GM19099 (cell line): Measurements from ENCODE around the gene DPP8.

Source experiments
- POLR2A ChIP-seq: IDR thresholded peaks from 3 replicates; pipeline ENCODE4 v1.6.1; 2011; ENCODE audit warnings: low read depth; ENCODE audit not compliant: insufficient read length; ENCODE audit errors: extremely low read depth

DPP8 gene

DNA sequence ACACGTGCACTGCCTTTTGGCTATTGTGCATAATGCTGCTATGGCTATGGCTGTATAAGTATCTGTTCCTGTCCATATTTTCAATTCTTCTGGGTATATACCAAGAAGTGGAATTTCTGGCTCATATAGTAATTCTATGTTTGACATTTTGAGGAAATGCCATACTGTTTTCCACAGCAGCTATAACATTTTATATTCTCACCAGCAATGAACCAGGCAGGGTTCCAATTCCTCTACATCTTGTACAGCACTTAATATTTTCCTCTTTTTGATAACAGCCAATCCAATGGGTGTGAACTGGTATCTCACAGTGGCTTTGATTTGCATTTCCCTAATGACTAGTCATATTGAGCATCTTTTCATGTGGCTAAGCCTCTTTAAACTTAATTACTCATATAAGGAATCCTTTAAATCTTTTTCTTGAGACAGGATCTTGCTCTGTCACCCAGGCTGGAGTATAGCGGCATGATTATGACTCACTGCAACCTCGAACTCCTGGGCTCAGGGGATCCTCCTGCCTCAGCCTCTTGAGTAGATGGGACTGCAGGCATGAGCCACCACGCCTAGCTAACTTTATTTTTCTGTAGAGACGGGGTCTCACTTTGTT, 56.6 kb downstream of the DPP8 start:
- TF ChIP-seq POLR2A, result no peak

DNA sequence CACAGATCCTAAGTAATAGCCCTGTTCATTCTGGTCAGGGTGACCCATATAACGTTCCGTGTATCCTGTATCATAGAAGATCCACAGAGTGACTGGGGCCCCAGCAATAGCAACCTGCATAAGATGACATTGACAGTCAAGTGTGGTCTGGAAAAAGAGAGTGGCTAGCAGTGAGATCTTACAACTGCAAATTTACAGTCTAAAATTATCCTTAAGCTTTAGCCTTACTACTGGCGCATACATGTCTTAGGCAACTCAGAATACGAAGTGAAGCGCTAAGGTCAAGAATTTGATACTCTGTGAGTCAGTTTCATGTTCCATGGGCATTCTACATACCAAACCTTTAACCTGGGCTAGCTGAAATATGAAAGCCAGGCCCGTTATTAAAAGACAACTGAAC, 65.5 kb downstream of the DPP8 start:
- no peak for TF ChIP-seq POLR2A

DNA sequence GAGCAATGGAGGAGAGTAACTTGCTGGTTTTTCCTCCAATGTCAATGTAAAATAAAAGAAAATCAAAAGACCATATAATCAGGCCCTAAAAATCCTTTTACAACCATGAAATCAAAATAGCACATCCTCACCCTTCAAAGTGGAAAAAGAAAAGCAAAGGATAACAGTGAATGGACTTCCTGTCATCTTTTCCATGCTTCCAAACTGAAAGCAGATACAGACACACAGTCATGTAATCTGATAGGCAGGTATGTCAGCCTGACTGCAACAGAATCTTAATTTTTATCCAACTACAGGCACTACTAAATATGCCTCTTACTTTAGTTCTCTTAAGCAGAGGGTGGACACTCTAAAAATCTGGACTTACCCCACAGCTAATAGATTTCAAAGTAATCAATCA, 66.9 kb downstream of the DPP8 start:
- no peak for TF ChIP-seq POLR2A

DNA sequence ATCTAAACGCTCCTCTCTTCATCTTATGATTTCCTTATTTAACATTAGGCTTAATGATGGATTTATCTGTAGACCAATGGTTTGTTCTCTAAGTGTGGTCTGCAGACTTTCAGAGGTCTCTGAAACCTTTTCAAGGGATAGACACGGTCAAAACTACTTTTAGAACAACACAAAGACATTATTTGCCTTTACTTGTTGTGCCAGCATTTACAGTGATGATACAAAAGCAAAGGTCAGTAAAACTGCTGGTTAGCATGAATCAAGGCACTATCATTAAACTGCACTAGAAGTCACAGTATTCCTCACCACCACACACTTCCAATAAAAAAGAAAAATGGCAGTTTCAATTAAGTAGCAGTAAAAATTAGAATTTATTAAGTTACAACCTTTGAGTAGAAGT, 70.3 kb downstream of the DPP8 start:
- no peak for TF ChIP-seq POLR2A

DNA sequence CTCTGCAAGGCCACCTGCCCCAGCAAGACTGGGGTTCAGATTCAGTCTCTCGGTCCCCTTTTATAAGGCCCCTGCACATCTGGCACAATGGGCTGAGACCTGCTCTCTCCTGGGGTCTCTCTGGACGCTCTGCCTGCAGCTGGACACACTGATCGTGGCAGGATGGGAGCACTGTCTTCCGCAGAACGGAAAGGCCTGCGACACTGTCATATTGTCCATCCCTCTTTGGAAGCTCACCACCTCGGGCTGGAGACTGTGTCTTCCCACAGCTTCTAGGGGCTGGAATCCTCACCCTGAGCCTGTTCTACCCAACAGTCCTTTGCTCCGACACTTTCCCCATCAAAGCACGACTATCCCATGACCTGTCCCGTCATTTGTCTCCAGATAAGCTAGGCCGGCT, 83.3 kb downstream of the DPP8 start:
- TF ChIP-seq POLR2A, result no peak

DNA sequence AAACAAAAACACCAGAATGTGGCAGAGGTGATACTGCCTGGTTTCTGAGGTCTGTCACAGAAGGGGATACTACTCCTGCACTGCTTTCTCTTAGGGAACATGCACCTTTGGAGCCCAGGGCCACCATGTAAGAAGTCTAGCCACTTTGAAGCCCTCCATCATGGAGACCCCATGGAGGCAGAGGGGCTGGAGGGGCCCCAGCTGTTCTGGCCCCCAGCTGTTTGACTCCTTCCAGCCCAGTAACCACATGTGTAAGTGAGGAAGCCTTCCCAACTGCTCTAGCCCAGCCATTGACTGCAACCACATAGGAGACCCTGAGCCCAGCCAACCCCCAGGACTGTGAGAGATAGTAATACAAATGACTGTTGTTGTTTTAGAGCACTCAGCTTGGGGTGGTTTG, 85.8 kb downstream of the DPP8 start:
- no peak for TF ChIP-seq POLR2A

DNA sequence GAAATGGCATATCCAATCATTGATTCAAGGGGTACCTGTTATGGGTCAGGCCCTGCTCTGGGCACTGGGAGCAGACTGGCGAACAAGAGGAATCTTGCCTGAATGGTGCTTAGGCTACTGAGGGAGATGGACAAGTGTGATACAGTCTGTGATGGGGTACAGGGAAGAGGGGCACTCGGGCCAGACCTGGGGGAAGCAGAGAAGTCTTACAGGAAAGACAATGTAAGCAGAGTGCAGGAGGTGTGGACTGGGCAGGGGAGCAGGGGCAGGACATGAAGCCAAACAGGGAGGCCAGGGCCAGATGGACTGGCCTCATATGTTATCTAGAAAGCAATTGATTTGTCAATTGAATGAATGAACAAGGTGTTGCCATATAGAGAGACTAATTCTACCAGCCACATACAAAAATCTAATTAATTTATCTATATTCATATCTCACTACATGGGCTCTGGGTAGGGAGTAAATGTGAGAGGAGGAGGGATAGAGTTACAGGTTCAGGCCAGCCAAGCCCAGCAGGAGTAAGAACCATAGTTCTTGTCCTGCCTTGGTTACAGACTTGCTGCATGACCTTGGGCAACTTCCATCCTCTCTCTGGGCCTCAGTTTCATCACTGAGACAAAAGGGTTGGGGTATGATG, 91.2 kb downstream of the DPP8 start:
- no peak for TF ChIP-seq POLR2A

DNA sequence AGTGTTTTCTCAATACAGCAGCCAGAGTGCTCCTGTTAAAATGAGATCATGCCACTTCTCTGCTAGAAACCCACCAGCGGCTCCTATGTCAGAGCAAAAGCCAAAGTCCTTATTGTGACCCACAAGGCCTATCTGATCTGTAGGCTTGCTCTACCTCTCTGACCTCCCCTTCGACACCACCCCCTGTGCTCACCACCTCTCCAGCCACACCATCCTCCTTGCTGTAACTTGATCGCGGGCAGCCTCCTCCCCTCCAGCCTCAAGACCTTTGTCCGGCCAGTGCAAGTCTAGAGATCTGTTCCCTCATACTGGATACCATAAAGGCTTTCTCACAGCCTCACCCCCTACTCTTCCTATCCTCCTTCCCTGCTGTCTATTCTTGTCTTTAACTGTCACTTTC, 92.8 kb downstream of the DPP8 start:
- no peak for TF ChIP-seq POLR2A

DNA sequence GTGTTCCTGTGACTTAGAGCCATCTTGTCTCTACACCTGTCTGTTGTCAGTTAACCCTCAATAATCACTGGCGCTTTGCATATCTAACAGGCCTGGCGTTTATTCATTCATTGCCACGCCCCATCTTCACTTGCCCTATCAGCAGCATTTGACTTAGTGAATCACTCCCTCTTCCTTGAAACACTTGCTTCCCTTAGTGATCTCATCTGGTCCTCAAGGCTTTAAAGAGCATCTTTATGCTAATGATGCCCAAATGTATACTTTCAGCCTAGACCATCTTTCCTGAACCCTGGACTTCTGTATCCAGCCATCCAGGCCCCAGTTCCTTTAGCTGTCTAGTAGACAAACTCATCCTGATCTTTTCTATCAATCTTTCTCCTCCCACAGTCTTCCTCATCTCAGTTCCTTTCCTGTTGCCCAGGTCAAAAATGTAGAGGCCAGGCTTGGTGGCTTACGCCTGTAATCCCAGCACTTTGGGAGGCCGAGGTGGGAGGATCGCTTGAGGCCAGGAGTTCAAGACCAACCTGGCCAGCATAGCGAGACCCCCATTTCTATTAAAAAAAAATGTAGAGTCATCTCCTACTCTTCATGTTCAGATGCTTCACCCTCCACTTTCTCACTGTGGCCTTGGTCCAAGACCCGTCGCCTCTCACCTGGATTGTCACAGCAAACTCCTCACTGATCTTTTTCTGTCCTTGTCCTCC, 93.4 kb downstream of the DPP8 start:
- no peak for TF ChIP-seq POLR2A

DNA sequence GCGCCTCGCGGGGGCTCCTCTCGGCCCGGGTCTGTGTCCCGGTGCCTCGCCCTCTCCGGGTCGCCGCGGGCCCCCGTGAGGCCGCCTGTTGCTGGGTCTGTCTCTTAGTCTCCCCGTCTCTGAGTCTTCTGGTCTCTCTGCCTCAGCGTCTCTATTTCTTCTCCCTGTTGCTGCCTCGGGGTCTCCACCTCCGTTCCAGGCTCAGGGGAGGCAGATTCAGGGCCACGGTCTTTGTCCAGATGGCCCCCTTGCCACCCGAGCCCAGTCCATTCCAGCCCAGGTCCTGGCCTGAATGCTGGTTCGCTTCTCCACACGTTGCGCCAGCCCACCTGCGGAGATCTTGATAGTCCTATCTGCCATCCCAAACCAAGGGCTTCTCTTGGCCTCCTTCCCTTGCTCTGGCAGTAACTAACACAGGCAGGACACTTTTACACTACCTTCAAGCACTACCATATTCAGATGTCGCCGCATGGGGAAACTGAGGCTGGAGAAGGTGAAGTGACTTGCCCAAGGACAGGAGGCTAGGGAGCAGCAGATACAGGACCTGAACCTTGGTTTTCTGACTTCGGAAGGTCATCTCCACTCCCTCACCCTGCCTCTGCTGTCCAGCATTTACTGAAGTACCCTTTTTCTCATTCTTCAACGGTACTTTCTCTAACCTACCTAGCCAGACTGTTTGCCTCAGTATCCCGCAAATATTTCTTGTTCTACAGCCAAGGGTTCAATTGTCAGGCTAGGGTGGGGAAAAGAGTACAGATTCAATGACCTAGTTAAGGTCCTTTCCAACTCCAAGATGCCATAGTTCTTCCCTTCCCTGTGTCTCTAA, 94.1 kb downstream of the DPP8 start:
- TF ChIP-seq POLR2A, result no peak

DNA sequence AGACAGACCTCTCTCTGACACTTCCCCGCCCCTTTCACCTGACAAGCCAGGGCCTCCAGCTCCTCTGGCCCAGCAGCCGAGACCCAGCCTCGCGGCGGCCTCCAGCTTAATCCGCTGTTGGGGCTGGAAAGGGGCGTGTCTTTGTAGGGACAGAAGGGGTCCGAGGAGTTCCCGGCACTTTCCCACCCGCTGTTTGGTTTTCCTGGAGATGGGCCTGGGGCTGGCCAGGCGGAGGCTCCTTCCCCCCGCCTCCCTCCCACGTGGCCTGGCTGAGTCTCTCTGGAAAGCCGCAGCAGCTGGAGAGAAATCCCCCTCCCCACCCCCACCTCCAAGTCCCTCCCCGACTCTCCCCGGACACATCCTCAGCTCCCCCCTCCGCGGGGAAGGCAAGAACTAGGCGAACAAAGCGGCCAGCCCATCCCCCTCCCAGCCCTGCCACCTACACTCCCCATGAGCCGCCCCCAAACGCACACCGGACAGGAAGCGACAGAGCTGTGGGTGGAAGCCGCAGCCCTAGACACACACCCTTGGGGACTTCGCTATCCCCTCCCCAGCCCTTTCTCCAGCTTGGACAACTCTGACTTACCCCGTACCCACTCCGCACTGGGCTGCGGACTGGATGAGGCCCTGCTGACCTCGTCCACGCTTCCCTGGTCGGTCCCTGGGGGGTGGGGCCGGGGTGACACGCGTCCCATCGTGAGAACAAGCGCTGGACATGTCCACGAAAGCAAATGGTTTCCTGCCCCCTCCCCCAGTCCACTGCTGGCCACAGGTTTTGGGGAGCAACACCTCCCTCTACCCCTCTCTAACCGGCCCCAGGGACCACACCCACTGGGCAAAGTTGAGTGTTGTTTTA, 95.9 kb downstream of the DPP8 start:
- no peak for TF ChIP-seq POLR2A

DNA sequence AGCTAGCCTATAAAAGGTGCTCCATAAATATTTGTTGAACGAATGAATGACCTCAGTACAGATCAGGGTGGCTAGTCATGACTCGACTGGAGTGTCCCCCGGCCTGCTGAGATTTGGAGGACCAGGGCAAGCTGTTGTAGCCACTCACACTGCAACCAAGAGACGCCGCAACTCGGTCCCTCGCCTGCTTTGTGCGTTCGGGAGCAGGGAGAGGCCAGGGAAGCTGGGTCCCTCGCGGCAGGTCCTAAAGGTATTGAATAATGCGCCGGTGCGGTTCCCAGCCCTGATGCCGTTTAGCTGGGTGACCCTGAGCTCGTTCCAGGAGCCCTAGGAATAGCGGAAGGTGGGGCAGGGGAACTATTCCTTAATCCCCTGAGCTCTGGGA, 96.5 kb downstream of the DPP8 start:
- no peak for TF ChIP-seq POLR2A

DNA sequence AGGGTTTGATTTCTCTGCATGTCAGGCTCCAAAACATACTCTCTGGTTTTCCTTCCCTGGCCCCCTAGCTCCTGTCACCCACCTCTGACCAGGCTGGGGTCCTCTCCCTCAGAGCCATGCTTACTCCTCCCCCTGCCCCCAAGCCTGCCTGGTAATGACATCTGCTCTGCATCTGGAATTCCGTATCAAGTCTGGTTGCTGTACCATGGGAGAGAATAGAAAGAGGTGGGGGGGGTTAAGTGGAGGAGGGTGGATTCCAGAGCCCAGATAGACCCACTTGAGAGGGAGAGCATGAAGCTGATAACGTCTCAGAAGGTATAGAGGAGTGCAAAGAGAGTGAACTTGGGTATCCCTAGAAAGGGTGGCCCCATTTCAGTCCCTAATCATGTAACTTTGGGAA, 98.9 kb downstream of the DPP8 start:
- no peak for TF ChIP-seq POLR2A

DNA sequence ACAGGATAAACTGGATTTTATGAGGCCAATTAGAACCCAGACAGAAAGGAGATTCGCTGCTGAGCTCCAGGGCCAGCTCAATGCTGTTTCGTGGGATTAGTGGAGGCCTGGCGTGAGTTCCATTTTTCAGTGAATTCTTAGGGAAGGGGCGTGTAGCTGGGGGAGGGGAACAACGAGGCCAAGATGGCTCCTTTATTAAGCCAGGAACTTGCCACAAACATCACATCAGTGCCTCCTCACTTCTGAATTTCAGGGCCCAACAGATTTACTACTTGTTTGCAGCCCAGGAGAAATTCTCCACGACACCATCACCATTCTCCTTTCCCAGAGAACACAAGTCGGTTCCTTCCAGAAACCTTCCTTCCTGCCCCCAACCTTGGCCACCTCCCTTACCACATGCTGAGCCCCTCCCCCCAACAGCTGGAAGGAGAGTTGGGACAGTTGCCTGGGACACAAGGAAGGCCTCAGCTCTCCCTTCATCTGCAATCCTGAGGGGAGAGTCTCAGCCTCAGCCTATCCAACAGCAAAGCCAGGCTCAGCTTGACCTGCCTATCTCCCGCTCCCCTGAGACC, 100.6 kb downstream of the DPP8 start:
- no peak for TF ChIP-seq POLR2A

DNA sequence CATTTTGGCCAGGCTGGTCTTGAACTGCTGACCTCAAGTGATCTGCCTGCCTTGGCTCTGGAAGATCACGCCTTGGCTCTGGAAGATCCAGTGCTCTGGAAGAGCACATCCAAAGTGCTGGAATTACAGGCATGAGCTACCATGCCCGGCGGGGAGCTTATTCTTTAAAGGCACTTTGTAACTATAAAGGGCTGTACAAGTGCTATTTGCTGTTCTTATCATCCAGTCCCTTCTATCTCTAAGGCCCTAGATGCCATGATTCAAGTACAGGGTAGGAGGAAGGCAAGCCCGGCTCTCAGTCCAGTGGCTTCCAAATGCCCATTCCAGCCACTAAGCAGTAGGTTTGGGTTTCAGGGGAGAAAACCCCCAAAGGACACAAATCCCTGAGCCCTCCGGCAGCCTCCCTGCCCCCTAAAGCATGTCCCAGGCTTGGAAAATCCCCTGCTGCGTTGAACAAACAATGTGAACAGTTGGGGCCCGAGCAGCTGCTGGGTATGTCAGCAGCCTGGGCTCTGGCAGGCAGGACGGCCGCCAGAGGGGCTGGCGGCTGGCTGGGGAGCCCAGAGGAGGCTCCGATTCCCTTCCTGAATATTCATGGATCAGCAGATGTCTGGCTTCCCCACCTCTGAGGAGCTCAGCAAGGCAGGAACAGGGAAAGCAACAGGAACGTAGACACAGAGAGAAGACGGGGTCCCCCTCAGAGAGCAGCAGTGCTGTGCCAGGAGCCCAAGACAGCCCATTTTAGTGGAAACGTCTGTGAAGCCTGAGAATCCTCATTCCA, 102.5 kb downstream of the DPP8 start:
- no peak for TF ChIP-seq POLR2A
